ENCODE results near the gene MYO10. TPM values are rescaled to one million over a fixed set of nuclear protein-coding genes. Genes with fewer than 3 reads are reported as not detected.
A peak's percentile ranks its signal among the peaks of the same experiment; 100 is the strongest.

The MYO10 gene
- total RNA-seq, 4 donors from 2014 or later = 3.2 to 30.7 (median 22.9) TPM

GRCh38 chr5:16791904-16792597, 144.0 kb downstream of the MYO10 start:
- Histone ChIP-seq H3K4me1 (no peaks in the 10 kb centered on the region), H3K9me3 (no peaks in the 10 kb centered on the region), H3K36me3 (no peaks in the 10 kb centered on the region), H3K4me3 (no peak overlapping the region), H3K27ac (no peak overlapping the region), H3K27me3 (no peaks in the 10 kb centered on the region)
- TF ChIP-seq POLR2A (IDR thresholded peaks at IDR 0.05) = no peak
- intact Hi-C loops (cut with DNase I; ENCODE audit: low total_unique reads) = loop anchor here (5.0 kb wide), 1 partner anchor 395 kb away; no protein-coding TSS in a partner anchor
- DNase-seq = no peak

DNA sequence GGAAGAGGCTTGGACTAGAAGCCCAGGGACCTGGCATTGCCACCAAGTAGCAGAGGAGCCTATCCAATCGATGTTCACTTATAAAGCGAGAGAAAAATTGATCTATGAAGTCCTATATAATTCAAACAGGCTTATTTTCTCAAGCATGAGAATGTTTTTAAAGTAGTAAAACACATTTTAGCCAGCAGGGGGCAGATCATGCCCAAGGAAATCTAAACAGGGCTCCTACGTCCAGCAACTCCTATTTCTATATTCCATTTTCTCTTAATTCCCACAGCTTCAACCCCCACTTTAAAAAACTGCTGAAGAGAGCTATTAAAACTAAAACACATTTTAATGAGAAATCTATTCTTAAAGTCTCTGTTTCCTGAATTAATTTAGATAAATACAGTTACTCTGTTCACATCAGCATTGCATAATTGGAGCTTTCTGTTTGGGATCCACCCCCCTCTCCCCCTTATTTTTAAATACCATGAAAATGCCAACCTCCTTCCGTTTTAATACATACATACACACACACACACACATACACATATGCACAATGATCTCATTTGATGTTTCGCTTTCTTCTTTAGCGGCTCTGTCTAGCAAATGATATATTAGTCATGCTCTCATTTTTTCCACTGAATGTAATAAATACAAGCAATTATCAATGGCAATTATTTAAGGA, 144.9 kb downstream of the MYO10 start:
- peak in 1 of 2 donors; percentile 29 for DNase-seq
- intact Hi-C loops (cut with DNase I; ENCODE audit: low total_unique reads) = loop anchor here (5.0 kb wide), 1 partner anchor 396 kb away; no protein-coding TSS in a partner anchor
- Histone ChIP-seq H3K9me3 (no peaks in the 10 kb centered on the region), H3K36me3 (no peaks in the 10 kb centered on the region), H3K4me3 (no peak overlapping the region), H3K27me3 (no peaks in the 10 kb centered on the region), H3K4me1 (no peaks in the 10 kb centered on the region), H3K27ac (no peak overlapping the region)
- TF ChIP-seq CTCF (IDR thresholded peaks at IDR 0.05) (peak; percentile 55 to 84 (median 76)), POLR2A (IDR thresholded peaks at IDR 0.05) (no peak)

GRCh38 chr5:16788957-16789356, 147.1 kb downstream of the MYO10 start:
- TF ChIP-seq POLR2A (IDR thresholded peaks at IDR 0.05) = no peak
- TF ChIP-seq CTCF (IDR thresholded peaks at IDR 0.05) = no peak
- Histone ChIP-seq H3K9me3 (no peaks in the 10 kb centered on the region), H3K36me3 (no peaks in the 10 kb centered on the region), H3K4me3 (no peak overlapping the region), H3K27me3 (no peaks in the 10 kb centered on the region), H3K27ac (no peak overlapping the region), H3K4me1 (no peaks in the 10 kb centered on the region)
- intact Hi-C loops (cut with DNase I; ENCODE audit: low total_unique reads) = no loop called here
- DNase-seq = no peak

DNA sequence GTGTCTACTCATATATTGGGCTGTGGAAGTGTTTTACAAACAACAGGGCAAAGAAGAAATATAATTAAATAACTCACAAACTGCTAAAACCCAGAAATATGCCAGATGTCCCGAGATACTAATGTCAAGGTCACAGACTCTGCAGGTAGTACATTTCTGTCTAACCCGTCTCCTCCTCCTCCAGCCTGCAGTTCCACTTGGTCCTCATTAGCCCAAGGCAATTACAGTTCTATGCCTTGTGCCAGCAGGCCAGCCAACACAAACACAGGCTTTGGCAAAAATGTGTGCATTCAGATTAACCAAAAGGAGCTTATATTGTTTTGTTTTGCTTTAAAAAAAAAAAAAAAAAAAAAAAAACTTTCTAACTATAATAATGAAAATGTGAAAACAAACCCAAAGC, 148.8 kb downstream of the MYO10 start:
- H3K27me3 ChIP-seq = no peaks in the 10 kb centered on the region
- intact Hi-C loops (cut with DNase I; ENCODE audit: low total_unique reads) = no loop called here
- H3K9me3 ChIP-seq = no peaks in the 10 kb centered on the region
- no peak overlapping the region for H3K4me3 ChIP-seq
- no peak for DNase-seq
- H3K4me1 ChIP-seq = no peaks in the 10 kb centered on the region
- no peaks in the 10 kb centered on the region for H3K36me3 ChIP-seq
- H3K27ac ChIP-seq = no peak overlapping the region
- TF ChIP-seq POLR2A (IDR thresholded peaks at IDR 0.05) (no peak), CTCF (IDR thresholded peaks at IDR 0.05) (no peak)

GRCh38 chr5:16784843-16785791, 151.0 kb downstream of the MYO10 start:
- TF ChIP-seq POLR2A (IDR thresholded peaks at IDR 0.05) = no peak
- TF ChIP-seq CTCF (IDR thresholded peaks at IDR 0.05) = no peak
- H3K36me3 ChIP-seq = no peaks in the 10 kb centered on the region
- no peak for DNase-seq
- no peaks in the 10 kb centered on the region for H3K4me1 ChIP-seq
- intact Hi-C loops (cut with DNase I; ENCODE audit: low total_unique reads) = no loop called here
- H3K27me3 ChIP-seq = no peaks in the 10 kb centered on the region
- no peaks in the 10 kb centered on the region for H3K9me3 ChIP-seq
- no peak overlapping the region for H3K4me3 ChIP-seq
- no peak overlapping the region for H3K27ac ChIP-seq
